Measurements from ENCODE around the gene C16orf87.
"Not testable (repeated sequence)": the region's sequence is repeated elsewhere in the genome, so short reads cannot be mapped to it uniquely, and the experiment has no call there.

Gene C16orf87

GRCh38 chr16:46830902-46831647, at the start of gene C16orf87:
Gene C16orf87 (minus strand): TSS chr16:46831180. CDS start chr16:46831149, 31 bp downstream.
- DNase-seq: peak; percentile 90

GRCh38 chr16:46875243-46875642, 44.3 kb upstream of the C16orf87 start:
- no peak for DNase-seq

GRCh38 chr16:46873201-46873600, 42.2 kb upstream of the C16orf87 start:
- DNase-seq: no peak

- DNase-seq: no peak
These were observed 40.6 kb upstream of the C16orf87 start for GRCh38 chr16:46871597-46871996.

- not testable (repeated sequence) for DNase-seq
These were observed 37.9 kb upstream of the C16orf87 start for GRCh38 chr16:46868891-46869290.

- DNase-seq: not testable (repeated sequence)
These were observed 36.5 kb upstream of the C16orf87 start for GRCh38 chr16:46867486-46867885.

DNA sequence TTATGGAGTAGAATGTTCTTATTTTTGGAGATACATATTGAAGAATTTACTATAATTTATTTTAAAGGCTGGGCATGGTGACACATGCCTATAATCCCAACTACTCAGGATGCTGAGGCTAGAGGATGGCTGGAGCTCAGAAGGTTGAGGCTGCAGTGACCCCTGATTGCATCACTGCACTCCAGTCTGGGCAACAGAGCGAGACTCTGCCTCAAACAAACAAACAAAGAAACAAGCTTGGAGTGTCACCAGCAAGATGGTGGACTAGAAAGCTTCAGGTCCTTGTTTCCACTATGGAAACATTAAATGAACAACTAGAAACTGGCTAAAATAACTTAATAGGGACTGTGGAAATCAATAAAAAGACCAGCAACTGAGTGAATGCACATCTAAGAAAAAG, 35.3 kb upstream of the C16orf87 start:
- DNase-seq: no peak

GRCh38 chr16:46862555-46863447, 31.8 kb upstream of the C16orf87 start:
- no peak for DNase-seq

- peak; percentile 76 for DNase-seq
These were observed 28.8 kb upstream of the C16orf87 start for GRCh38 chr16:46859719-46860152.

GRCh38 chr16:46858151-46858550, 27.2 kb upstream of the C16orf87 start:
- DNase-seq: no peak

DNA sequence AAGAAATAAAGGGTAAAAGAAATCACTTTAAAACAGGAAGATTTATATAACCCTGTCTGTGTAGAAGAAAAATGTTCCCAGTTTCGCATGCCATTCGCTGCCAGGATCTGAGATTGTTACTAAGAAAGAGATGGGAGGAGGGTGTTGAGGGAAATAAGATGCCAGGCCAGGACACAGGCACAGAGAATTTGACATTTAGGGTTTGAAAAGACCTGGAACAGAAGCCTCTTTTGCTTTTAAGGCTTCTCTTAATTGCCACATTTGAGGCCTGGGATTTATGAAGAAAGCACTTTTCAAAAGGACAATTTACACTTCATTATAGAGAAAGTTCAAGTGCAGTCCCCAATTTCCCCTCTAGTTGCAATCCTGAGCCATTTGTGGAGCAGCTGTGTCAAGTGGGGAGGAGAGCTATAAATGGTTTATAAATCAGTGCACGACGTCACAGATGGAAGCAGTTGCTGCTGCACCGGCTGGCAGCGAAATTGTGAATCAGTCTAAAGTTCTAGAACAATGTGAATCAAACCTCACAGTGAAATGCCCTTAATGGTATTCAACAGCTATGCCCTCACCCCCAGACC, 26.5 kb upstream of the C16orf87 start:
- DNase-seq: peak; percentile 54

GRCh38 chr16:46855389-46855788, 24.4 kb upstream of the C16orf87 start:
- DNase-seq: no peak

DNA sequence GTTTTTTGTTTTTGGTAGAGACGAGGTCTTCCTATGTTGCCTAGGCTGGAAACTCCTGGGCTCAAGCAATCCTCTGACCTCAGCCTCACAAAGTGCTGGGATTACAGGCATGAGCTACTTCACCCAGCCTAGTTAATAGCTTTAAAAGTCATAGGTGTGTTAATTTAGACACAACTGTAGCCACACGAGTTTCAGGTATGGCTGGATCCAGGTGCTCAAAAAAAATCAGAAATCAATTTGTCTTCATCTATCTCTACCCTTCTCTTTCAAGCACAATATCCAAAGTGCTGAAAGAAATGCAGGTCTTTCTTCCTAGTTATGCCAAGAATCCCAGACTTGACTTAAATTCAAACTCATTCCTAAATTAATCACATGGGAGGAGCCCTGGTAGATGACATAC, 23.9 kb upstream of the C16orf87 start:
- DNase-seq: no peak

GRCh38 chr16:46853713-46854443, 22.9 kb upstream of the C16orf87 start:
- DNase-seq: peak; percentile 56

DNA sequence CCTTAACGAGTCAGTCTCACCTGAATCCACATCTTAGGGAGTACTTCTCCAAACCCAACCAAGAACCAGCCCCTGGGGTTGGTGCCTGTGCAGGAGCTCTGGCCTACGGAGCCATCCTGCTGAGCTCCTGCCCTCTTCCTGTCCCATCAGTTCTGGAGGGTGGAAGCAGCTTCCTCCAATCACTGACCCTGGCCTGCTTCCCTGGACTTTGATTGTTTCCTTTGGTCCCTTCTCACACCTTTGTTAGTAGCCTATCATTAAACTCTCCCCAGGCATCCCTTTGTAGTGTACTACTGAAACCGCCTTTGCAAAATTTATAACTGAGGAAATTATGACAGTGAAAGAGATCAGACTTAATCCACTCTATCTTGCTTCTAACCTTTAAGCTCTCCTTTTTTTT, 21.1 kb upstream of the C16orf87 start:
- DNase-seq: no peak

GRCh38 chr16:46850619-46851555, 19.9 kb upstream of the C16orf87 start:
- DNase-seq: no peak

DNA sequence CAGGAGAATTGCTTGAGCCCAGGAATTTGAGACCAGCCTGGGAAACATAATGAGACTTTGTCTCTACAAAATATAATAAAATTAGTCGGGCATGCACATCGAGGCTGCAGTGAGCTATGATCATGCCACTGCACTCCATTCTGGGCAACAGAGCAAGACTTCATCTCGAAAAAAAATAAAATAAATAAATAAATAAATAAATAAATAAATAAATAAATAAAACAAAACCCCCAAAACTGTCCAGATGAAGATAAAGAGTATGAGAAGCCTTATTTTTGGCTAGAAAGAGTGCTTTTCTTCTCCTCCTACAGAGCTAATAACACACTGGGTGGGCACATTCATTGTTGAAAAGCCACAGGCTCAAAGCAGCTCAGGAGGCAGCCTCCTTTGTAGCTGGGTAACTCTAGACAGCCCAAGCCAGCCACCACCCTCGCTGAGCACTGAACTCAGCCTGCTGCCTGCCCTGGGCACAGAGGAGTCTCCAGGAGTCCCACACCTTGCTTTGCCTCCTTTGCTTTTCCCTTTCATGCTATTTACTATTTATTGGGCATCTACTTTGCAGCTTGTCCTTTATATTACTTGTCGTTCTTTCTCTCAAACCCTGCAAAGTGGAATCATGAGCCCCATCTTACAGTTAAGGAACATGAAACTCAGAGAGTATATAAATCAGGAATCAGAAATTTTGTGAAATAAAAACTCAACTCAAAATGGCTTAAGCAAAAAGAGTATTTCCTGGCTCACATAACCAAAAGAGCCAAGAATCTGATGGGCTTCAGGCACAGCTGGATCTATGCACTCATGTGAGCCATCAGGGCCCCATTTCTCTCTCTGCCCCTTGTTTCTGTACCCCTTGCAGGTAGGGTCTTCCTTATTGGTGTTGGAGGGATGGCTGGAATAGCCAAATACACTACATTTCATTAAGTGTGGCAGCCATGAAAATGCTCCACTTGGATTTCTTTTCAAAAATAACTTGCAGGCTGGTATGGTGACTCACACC, 18.1 kb upstream of the C16orf87 start:
- DNase-seq: no peak

DNA sequence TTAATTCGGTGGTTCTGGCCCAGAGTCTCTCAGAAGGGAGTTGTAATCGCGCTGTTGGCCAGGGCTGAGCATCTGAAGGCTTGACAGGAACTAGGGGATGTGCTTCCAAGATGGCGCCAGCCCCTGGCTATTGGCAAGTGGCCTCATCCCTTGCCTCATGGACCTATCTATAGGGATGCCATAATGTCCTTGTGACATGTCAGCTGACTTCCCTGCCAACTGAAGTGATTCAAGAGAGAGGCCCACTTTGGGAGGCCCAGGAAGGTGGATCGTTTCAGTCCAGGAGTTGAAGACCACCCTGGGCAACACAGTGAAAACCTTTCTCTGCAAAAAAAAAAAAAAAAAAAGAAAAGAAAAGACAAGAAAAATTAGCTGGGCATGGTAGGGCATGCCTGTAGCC, 15.0 kb upstream of the C16orf87 start:
- DNase-seq: no peak

- DNase-seq: no peak
These were observed 13.8 kb upstream of the C16orf87 start for GRCh38 chr16:46844771-46845170.

DNA sequence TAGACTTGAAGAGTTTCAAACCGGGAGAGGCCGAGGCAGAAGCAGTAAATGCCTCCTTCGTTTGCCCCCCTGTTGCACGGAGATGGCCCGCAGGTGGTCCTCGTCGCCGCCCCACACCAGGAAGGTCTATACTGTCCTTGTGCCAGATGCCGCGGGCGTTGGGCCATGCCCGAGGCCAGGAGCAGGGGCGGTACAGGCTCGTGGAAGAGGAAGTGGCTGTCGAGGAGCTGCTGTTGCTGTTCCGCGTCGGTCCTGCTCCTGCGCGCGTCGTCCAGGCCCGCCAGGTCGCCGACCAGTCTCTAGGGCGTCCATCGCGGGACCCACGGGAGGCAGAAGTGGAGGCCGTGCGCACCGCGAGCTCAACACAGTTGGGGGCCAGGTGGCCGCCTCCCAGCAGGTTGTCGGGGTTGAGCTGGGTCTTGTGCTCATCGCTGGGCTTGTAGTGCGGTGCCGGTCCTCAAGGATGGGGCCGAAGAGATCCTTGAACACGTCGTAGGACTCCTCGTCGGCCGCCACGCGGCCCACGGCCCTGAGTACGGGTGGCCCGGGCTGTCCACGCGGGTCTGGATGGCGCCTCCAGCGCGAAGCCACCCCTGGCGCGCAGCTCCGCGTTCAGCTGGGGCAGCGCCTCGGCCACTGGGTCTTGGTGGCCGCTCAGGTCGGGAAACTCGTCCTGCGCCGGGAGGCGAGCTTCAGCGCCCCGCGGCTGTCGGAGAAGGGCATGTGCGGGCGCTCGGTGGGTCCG, 13.1 kb upstream of the C16orf87 start:
- DNase-seq: no peak
